Thyroid gland (tissue), 4 donors: ENCODE measurements around the gene FURIN. TPM values are rescaled to one million over a fixed set of nuclear protein-coding genes. Genes with fewer than 3 reads are reported as not detected.
"Not testable (repeated sequence)": the region's sequence is repeated elsewhere in the genome, so short reads cannot be mapped to it uniquely, and the experiment has no call there.

Experiments used
- DNase-seq, 2 donors: peaks; one replicate each; pipeline ENCODE4 v3.0.0-alpha.2; 2019
- H3K27ac ChIP-seq, 3 donors: fragments of 200-600 bp; sonication (generic); 1 replicate in 2 of 3; 2 replicates in 1 of 3; pipeline ENCODE4 v1.5.1; 2016 to 2019; ENCODE audit warnings: mild to moderate bottlenecking in 1 of 3, moderate library complexity in 1 of 3
- H3K27me3 ChIP-seq: fragments of 200-600 bp; sonication (generic); one replicate; pipeline ENCODE4 v1.5.1; 2019
- H3K36me3 ChIP-seq, 2 donors: fragments of 200-600 bp; sonication (generic); one replicate each; pipeline ENCODE4 v1.5.1; 2016 to 2019
- H3K4me1 ChIP-seq, 2 donors: fragments of 200-600 bp; sonication (generic); one replicate each; pipeline ENCODE4 v1.5.1; 2017 to 2019
- H3K4me3 ChIP-seq, 3 donors: fragments of 200-600 bp; sonication (generic); replicated peaks in 1 of 3; 1 replicate in 2 of 3; 2 replicates in 1 of 3; pipeline ENCODE4 v1.5.1; 2016; ENCODE audit warnings: mild to moderate bottlenecking in 1 of 3
- H3K9me3 ChIP-seq: fragments of 200-600 bp; sonication (generic); one replicate; pipeline ENCODE4 v1.5.1; 2017
- CTCF ChIP-seq, 6 experiments: fragments of 200-600 bp in 3 of 6; fragments of 450-650 bp in 3 of 6; sonication (generic) in 3 of 6; IDR thresholded peaks; one replicate each; pipeline ENCODE4 v1.5.1; 2016 to 2019; ENCODE audit warnings: antibody characterized with exemption in 6 of 6, mild to moderate bottlenecking in 2 of 6, inconsistent platforms in 1 of 6, moderate library complexity in 1 of 6
- POLR2A ChIP-seq, 2 donors: fragments of 450-650 bp; IDR thresholded peaks; one replicate each; pipeline ENCODE4 v1.6.1; 2017; ENCODE audit warnings: antibody characterized with exemption in 2 of 2, mild to moderate bottlenecking in 2 of 2, moderate library complexity in 1 of 2
- WGBS, 2 donors: methylation state at CpG; one replicate each; pipeline ENCODE4 v1.1.5; 2017; 5-methylcytosine and 5-hydroxymethylcytosine counted together
- intact Hi-C: fragments of 100-400 bp; cut with DNase I; formaldehyde crosslinking; loops from one replicate; pipeline ENCODE4 v1.15.1; 2023
- total RNA-seq, 4 donors: library from RNA; depleted of rRNA; stranded (reverse); fragments of >200 nt; gene quantifications; one replicate each; pipeline ENCODE4 v1.2.3, GENCODE V29; 2016

The FURIN gene
- total RNA-seq, 4 donors from 2014 or later: 88.6 to 128 (median 102) TPM

GRCh38 chr15:90906181-90906849 is 37.9 kb downstream of the FURIN start:
- 91 to 95% methylated on average over 10 to 11 of the region's 11 CpGs for WGBS, 2 donors
- no peak for TF ChIP-seq POLR2A (IDR thresholded peaks at IDR 0.05)
- no peak for TF ChIP-seq CTCF (IDR thresholded peaks at IDR 0.05)

DNA sequence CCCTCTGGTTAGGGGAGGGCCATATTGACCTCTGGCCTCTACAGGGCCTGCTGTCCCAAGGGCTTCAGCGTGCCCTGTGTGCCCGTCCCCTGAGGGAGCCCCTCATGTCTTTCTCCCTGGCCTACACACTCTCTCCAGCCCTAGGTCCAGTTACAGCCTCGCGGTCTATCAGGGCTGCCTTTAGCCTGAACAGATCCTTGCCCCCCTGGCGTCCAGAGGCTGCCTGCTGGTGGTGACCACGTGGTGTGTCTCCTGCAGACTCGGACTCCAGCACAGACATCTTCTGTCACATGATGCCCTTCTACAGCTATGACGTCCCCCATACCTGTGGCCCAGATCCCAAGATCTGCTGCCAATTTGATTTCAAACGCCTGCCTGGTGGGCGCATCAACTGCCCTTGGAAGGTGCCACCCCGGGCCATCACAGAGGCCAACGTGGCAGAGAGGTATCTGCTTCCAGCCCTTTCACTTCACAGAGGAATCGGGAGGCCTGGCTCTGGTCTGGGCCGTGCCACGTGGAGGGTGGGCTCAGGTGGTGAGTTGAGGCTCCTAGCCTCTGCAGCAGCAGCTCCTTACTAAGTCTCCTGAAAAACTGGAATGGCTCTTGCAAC is 38.8 kb downstream of the FURIN start:
- Histone ChIP-seq H3K36me3 (peaks cover 58 to 63% of the 10 kb centered on the region in 2 donors), H3K27ac (no peak overlapping the region), H3K9me3 (no peaks in the 10 kb centered on the region), H3K4me3 (no peak overlapping the region), H3K4me1 (peaks cover 7 to 9% of the 10 kb centered on the region in 2 donors), H3K27me3 (no peaks in the 10 kb centered on the region)
- intact Hi-C loops: no loop called here
- 85 to 100% methylated on average over 10 to 15 of the region's 15 CpGs for WGBS, 2 donors
- TF ChIP-seq POLR2A (IDR thresholded peaks at IDR 0.05) (no peak), CTCF (IDR thresholded peaks at IDR 0.05) (no peak)
- DNase-seq: no peak

More at GRCh38 chr15:90906181-90906849, 37.9 kb downstream of the FURIN start:
- no peaks in the 10 kb centered on the region for H3K27me3 ChIP-seq
- no peaks in the 10 kb centered on the region for H3K9me3 ChIP-seq
- intact Hi-C loops: no loop called here
- peaks cover 12 to 15% of the 10 kb centered on the region in 2 donors for H3K4me1 ChIP-seq
- DNase-seq: no peak
- H3K27ac ChIP-seq: no peak overlapping the region
- peaks cover 49 to 54% of the 10 kb centered on the region in 2 donors for H3K36me3 ChIP-seq
- H3K4me3 ChIP-seq: no peak overlapping the region

DNA sequence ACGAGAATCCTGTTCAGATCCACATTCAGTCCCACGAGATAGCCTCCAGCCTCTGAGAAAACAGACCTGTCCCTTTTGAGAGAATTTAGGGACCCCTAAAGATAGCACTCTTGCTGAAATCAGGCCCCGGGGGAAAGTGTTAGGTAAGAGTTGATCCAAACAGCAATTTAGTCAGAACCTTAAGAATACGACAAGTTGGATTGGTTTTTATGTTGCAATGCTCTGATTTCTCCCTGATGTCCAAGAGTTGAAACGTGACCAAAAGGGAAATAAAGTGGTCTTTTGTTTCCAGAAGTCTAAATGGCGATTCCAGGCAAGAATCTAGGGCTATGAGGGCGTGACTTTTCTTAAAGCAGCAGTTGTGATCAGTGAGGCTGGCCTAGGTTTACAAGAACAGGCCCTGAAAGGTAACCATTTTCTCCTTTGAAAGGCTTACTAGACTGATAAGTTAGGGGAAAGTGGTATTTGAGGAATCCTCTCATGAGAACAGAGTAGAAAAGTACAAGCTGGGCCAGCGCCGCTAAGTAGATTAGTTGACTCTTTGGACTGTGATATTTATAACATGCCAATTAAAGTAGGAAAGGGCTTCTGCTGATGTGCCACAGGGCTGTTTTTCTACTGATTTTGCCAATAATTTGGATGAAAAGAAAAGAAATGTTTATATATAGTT is 39.6 kb downstream of the FURIN start:
- DNase-seq: no peak
- no peak overlapping the region for H3K4me3 ChIP-seq
- TF ChIP-seq CTCF (IDR thresholded peaks at IDR 0.05): no peak
- no peak for TF ChIP-seq POLR2A (IDR thresholded peaks at IDR 0.05)
- H3K4me1 ChIP-seq: peaks cover 7 to 9% of the 10 kb centered on the region in 2 donors
- no peaks in the 10 kb centered on the region for H3K27me3 ChIP-seq
- intact Hi-C loops: no loop called here
- 75 to 93% methylated on average over 9 of the region's 9 CpGs for WGBS, 2 donors
- H3K36me3 ChIP-seq: peaks cover 66 to 71% of the 10 kb centered on the region in 2 donors
- H3K9me3 ChIP-seq: no peaks in the 10 kb centered on the region
- H3K27ac ChIP-seq: no peak overlapping the region

DNA sequence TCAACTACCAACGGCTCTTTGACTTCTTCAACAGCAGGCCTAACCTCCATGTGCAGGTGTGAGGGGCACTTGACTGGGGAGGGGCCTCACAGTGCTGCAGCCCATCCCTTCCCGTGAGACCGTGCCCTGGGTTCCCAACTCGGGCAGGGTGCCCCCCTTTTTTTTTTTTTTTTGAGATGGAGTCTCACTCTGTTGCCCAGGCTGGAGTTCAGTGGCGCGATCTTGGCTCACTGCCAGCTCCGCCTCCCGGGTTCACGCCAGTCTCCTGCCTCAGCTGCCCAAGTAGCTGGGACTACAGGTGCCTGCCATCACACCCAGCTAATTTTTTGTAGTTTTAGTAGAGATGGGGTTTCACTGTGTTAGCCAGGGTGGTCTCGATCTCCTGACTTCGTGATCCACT is 41.1 kb downstream of the FURIN start:
- H3K9me3 ChIP-seq, H3K27me3 ChIP-seq, H3K4me3 ChIP-seq, DNase-seq, intact Hi-C loops, H3K27ac ChIP-seq, H3K4me1 ChIP-seq: not testable (repeated sequence)
- WGBS, 2 donors: 83 to 85% methylated on average over 11 of the region's 11 CpGs
- H3K36me3 ChIP-seq: peaks cover 80 to 81% of the 10 kb centered on the region in 2 donors

GRCh38 chr15:90909976-90910375 is 41.6 kb downstream of the FURIN start:
- Histone ChIP-seq H3K36me3 (peaks cover 85 to 86% of the 10 kb centered on the region in 2 donors), H3K4me1 (no peaks in the 10 kb centered on the region), H3K27me3 (no peaks in the 10 kb centered on the region), H3K4me3 (no peak overlapping the region), H3K9me3 (no peaks in the 10 kb centered on the region), H3K27ac (no peak overlapping the region)
- TF ChIP-seq CTCF (IDR thresholded peaks at IDR 0.05): no peak
- TF ChIP-seq POLR2A (IDR thresholded peaks at IDR 0.05): no peak
- intact Hi-C loops: no loop called here
- DNase-seq: no peak
- WGBS, 2 donors: 84 to 92% methylated on average over 8 of the region's 8 CpGs
